Measurements from ENCODE around the gene CGRRF1.

DNA sequence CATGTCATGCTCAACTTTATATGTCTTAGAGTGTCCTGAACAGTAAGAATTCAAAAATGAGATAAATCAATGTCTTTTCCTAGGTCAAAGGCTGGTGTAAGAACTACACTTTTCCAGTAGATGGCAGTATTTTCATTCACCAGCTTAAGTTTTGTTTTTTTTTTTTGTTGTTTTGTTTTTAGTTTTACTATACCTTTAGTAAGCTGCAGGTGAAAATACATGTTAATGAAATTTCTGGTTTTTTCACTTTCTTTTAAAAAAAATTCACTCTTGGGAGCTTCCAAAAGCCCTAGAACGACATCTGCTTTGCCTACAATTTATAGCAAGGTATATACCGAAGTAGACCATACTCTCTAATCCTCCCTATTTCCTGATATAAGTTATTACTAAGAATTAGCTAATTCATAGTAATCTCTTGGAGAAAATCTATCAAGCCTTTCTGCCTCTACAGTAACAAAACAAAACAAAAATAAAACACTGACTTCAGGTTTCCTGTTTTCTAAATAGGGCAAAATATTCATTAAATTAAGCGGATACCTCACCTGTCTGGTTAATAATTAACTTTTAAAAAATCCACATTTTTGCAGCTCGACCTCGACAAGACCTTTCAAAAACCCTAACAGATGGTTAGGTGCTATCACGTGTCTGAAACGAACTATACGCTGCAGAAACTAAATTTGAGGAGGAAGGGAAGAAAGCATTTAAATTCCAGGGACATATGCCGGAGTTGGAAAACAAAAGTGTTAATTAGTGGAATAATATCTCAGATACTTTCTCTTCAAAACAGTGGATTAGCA is 54.6 kb downstream of the CGRRF1 start:
- TF ChIP-seq EZH2phosphoT487 (IDR thresholded peaks at IDR 0.05; ENCODE audit: insufficient read depth, low read depth) (no peak), EZH2 (IDR thresholded peaks at IDR 0.05; ENCODE audit: insufficient read depth, poor library complexity, severe bottlenecking) (no peak)
